Natural killer cell treated with Interleukin-12 subunit alpha and Interleukin-12 subunit beta and Interleukin-15 and Interleukin-18, amount 100 ng/mL, for 72 hours (primary cell): ENCODE measurements around the gene DSC1. TPM values are rescaled to one million over a fixed set of nuclear protein-coding genes. Genes with fewer than 3 reads are reported as not detected.

Experiments used
- ATAC-seq, 2 donors: fragments of 150-1000 bp; cut with Tn5 transposase in 1 of 2; sonication (Bioruptor Pico), chemical (Tn5 transposase) in 1 of 2; 2 replicates each; pipeline ENCODE4 v1.10.0; 2021
- DNase-seq: peaks from one replicate; pipeline ENCODE4 v3.0.0; 2022; ENCODE audit warnings: low spot score
- H3K27ac Mint-ChIP-seq, 2 donors: 1 replicate in 1 of 2; 2 replicates in 1 of 2; pipeline ENCODE4 v1.8.0; 2022; ENCODE audit warnings: mixed read lengths in 2 of 2, mild to moderate bottlenecking in 1 of 2, moderate library complexity in 1 of 2
- H3K27me3 Mint-ChIP-seq, 2 donors: 1 replicate in 1 of 2; 2 replicates in 1 of 2; pipeline ENCODE4 v1.8.0; 2022; ENCODE audit warnings: mixed read lengths in 2 of 2
- H3K36me3 Mint-ChIP-seq: one replicate; pipeline ENCODE4 v1.8.0; 2022; ENCODE audit warnings: mixed read lengths
- H3K4me1 Mint-ChIP-seq, 2 donors: 1 replicate in 1 of 2; 2 replicates in 1 of 2; pipeline ENCODE4 v1.8.0; 2022; ENCODE audit warnings: low read depth in 2 of 2, mixed read lengths in 2 of 2, mild to moderate bottlenecking in 1 of 2
- H3K4me3 Mint-ChIP-seq: one replicate; pipeline ENCODE4 v1.8.0; 2022; ENCODE audit warnings: mixed read lengths
- H3K9me3 Mint-ChIP-seq: 2 replicates; pipeline ENCODE4 v1.8.0; 2022; ENCODE audit warnings: mixed read lengths
- total RNA-seq, 2 donors: library from RNA; stranded (reverse); gene quantifications; one replicate each; pipeline ENCODE4 v1.2.3, GENCODE V29; 2022

The DSC1 gene
- total RNA-seq, result not detected

GRCh38 chr18:31162825-31163435 lies at the start of gene DSC1:
Gene DSC1, minus strand, starts transcription at chr18:31162856. Its CDS starts 262 bp downstream, at chr18:31162594.
- Mint-ChIP-seq H3K9me3 (peaks cover 2% of the 10 kb centered on the region), H3K4me1 (peaks cover 0 to 8% of the 10 kb centered on the region in 2 donors), H3K27ac (no peak within 1 kb of the TSS), H3K4me3 (no peak within 1 kb of the TSS), H3K36me3 (no peaks in the 10 kb centered on the region), H3K27me3 (no peaks in the 10 kb centered on the region)
- ATAC-seq (no peak), DNase-seq (peak; percentile 56)

GRCh38 chr18:31211047-31211446 lies 48.4 kb upstream of the DSC1 start:
- peaks cover 1% of the 10 kb centered on the region for H3K36me3 Mint-ChIP-seq
- H3K27ac Mint-ChIP-seq, result no peak overlapping the region
- peaks cover 7% of the 10 kb centered on the region for H3K9me3 Mint-ChIP-seq

GRCh38 chr18:31209041-31209440 lies 46.4 kb upstream of the DSC1 start:
- ATAC-seq, result no peak
- H3K4me3 Mint-ChIP-seq, result no peak overlapping the region
- H3K36me3 Mint-ChIP-seq, result no peaks in the 10 kb centered on the region
- no peaks in the 10 kb centered on the region for H3K27me3 Mint-ChIP-seq
- no peak overlapping the region for H3K27ac Mint-ChIP-seq
- peaks cover 7% of the 10 kb centered on the region for H3K9me3 Mint-ChIP-seq
- H3K4me1 Mint-ChIP-seq, result no peaks in the 10 kb centered on the region
- DNase-seq, result no peak

More at GRCh38 chr18:31211047-31211446, 48.4 kb upstream of the DSC1 start:
- ATAC-seq (no peak), DNase-seq (no peak)
- H3K27me3 Mint-ChIP-seq, result no peaks in the 10 kb centered on the region
- H3K4me3 Mint-ChIP-seq, result no peak overlapping the region
- H3K4me1 Mint-ChIP-seq, result no peaks in the 10 kb centered on the region

GRCh38 chr18:31207391-31207790 lies 44.7 kb upstream of the DSC1 start:
- Mint-ChIP-seq H3K27ac (no peak overlapping the region), H3K9me3 (peaks cover 7% of the 10 kb centered on the region), H3K36me3 (no peaks in the 10 kb centered on the region), H3K4me3 (no peak overlapping the region), H3K4me1 (no peaks in the 10 kb centered on the region), H3K27me3 (no peaks in the 10 kb centered on the region)
- ATAC-seq, result no peak
- no peak for DNase-seq

- ATAC-seq, result no peak
- H3K9me3 Mint-ChIP-seq, result peaks cover 7% of the 10 kb centered on the region
- H3K4me1 Mint-ChIP-seq, result no peaks in the 10 kb centered on the region
- no peaks in the 10 kb centered on the region for H3K27me3 Mint-ChIP-seq
- H3K4me3 Mint-ChIP-seq, result no peak overlapping the region
- no peak for DNase-seq
- H3K36me3 Mint-ChIP-seq, result no peaks in the 10 kb centered on the region
- no peak overlapping the region for H3K27ac Mint-ChIP-seq
Observed at GRCh38 chr18:31206787-31207381, 44.2 kb upstream of the DSC1 start.

- no peak overlapping the region for H3K4me3 Mint-ChIP-seq
- H3K36me3 Mint-ChIP-seq, result no peaks in the 10 kb centered on the region
- no peak for ATAC-seq
- H3K27me3 Mint-ChIP-seq, result no peaks in the 10 kb centered on the region
- H3K9me3 Mint-ChIP-seq, result peaks cover 7% of the 10 kb centered on the region
- no peak overlapping the region for H3K27ac Mint-ChIP-seq
- no peaks in the 10 kb centered on the region for H3K4me1 Mint-ChIP-seq
- no peak for DNase-seq
Observed at GRCh38 chr18:31206071-31206470, 43.4 kb upstream of the DSC1 start.

GRCh38 chr18:31205273-31205672 lies 42.6 kb upstream of the DSC1 start:
- no peaks in the 10 kb centered on the region for H3K36me3 Mint-ChIP-seq
- DNase-seq (no peak), ATAC-seq (no peak)
- H3K4me1 Mint-ChIP-seq, result no peaks in the 10 kb centered on the region
- no peak overlapping the region for H3K27ac Mint-ChIP-seq
- H3K4me3 Mint-ChIP-seq, result no peak overlapping the region
- no peaks in the 10 kb centered on the region for H3K27me3 Mint-ChIP-seq
- H3K9me3 Mint-ChIP-seq, result peaks cover 3% of the 10 kb centered on the region

- Mint-ChIP-seq H3K27me3 (no peaks in the 10 kb centered on the region), H3K4me3 (no peak overlapping the region), H3K9me3 (peaks cover 3% of the 10 kb centered on the region), H3K27ac (no peak overlapping the region), H3K36me3 (no peaks in the 10 kb centered on the region), H3K4me1 (no peaks in the 10 kb centered on the region)
- ATAC-seq (no peak), DNase-seq (no peak)
Observed at GRCh38 chr18:31204833-31205232, 42.2 kb upstream of the DSC1 start.

GRCh38 chr18:31204166-31204565 lies 41.5 kb upstream of the DSC1 start:
- Mint-ChIP-seq H3K4me1 (no peaks in the 10 kb centered on the region), H3K27ac (no peak overlapping the region), H3K9me3 (peaks cover 3% of the 10 kb centered on the region), H3K4me3 (no peak overlapping the region), H3K27me3 (no peaks in the 10 kb centered on the region), H3K36me3 (no peaks in the 10 kb centered on the region)
- ATAC-seq (no peak), DNase-seq (no peak)

- ATAC-seq (no peak), DNase-seq (no peak)
- peaks cover 3% of the 10 kb centered on the region for H3K9me3 Mint-ChIP-seq
- no peaks in the 10 kb centered on the region for H3K27me3 Mint-ChIP-seq
- H3K4me1 Mint-ChIP-seq, result no peaks in the 10 kb centered on the region
- no peaks in the 10 kb centered on the region for H3K36me3 Mint-ChIP-seq
- H3K4me3 Mint-ChIP-seq, result no peak overlapping the region
- no peak overlapping the region for H3K27ac Mint-ChIP-seq
Observed at GRCh38 chr18:31203794-31204148, 41.1 kb upstream of the DSC1 start.

GRCh38 chr18:31203096-31203793 lies 40.6 kb upstream of the DSC1 start:
- Mint-ChIP-seq H3K27me3 (no peaks in the 10 kb centered on the region), H3K9me3 (peaks cover 6% of the 10 kb centered on the region)

GRCh38 chr18:31199190-31199769 lies 36.6 kb upstream of the DSC1 start:
- no peak for DNase-seq
- no peak for ATAC-seq
- Mint-ChIP-seq H3K4me1 (no peaks in the 10 kb centered on the region), H3K27me3 (no peaks in the 10 kb centered on the region), H3K9me3 (peaks cover 3% of the 10 kb centered on the region), H3K27ac (no peak overlapping the region), H3K4me3 (no peak overlapping the region), H3K36me3 (no peaks in the 10 kb centered on the region)

More at GRCh38 chr18:31203096-31203793, 40.6 kb upstream of the DSC1 start:
- Mint-ChIP-seq H3K36me3 (no peaks in the 10 kb centered on the region), H3K4me1 (no peaks in the 10 kb centered on the region), H3K4me3 (no peak overlapping the region), H3K27ac (no peak overlapping the region)
- DNase-seq (no peak), ATAC-seq (no peak)

GRCh38 chr18:31197676-31198075 lies 35.0 kb upstream of the DSC1 start:
- Mint-ChIP-seq H3K9me3 (peaks cover 3% of the 10 kb centered on the region), H3K4me1 (no peaks in the 10 kb centered on the region), H3K36me3 (no peaks in the 10 kb centered on the region), H3K27ac (no peak overlapping the region), H3K4me3 (no peak overlapping the region), H3K27me3 (no peaks in the 10 kb centered on the region)
- ATAC-seq, result no peak
- DNase-seq, result no peak

- no peak overlapping the region for H3K27ac Mint-ChIP-seq
- H3K27me3 Mint-ChIP-seq, result no peaks in the 10 kb centered on the region
- H3K4me1 Mint-ChIP-seq, result no peaks in the 10 kb centered on the region
- H3K9me3 Mint-ChIP-seq, result peaks cover 3% of the 10 kb centered on the region
- no peak for DNase-seq
- H3K4me3 Mint-ChIP-seq, result no peak overlapping the region
- no peaks in the 10 kb centered on the region for H3K36me3 Mint-ChIP-seq
- ATAC-seq, result no peak
Observed at GRCh38 chr18:31195063-31195462, 32.4 kb upstream of the DSC1 start.
